Erythroblast (primary cell): ENCODE measurements around the gene CACNA1S.

Experiments
- GATA1 ChIP-seq: IDR thresholded peaks from 2 replicates; pipeline ENCODE4 v1.6.1; 2011; ENCODE audit warnings: low read depth, mild to moderate bottlenecking, control low read depth, low read length, moderate library complexity
- POLR2A ChIP-seq: IDR thresholded peaks from 2 replicates; pipeline ENCODE4 v1.6.1; 2011; ENCODE audit warnings: mild to moderate bottlenecking, low read length

GRCh38 chr1:201025571-201026002 lies 86.6 kb downstream of the CACNA1S start:
- no peak for TF ChIP-seq POLR2A
- no peak for TF ChIP-seq GATA1
